IPS-18c (cell line): Measurements from ENCODE around the gene POLR3H.

Experiments used
- H3K4me3 ChIP-seq: 2 replicates; pipeline ENCODE4 v1.7.0; 2013; ENCODE audit warnings: low read depth, mild to moderate bottlenecking, low read length, moderate library complexity; ENCODE audit not compliant: insufficient read depth
- H3K9me3 ChIP-seq: one replicate; pipeline ENCODE4 v1.6.1; 2013; ENCODE audit warnings: mild to moderate bottlenecking, low read length, moderate library complexity; ENCODE audit not compliant: control insufficient read depth, insufficient read depth

POLR3H gene

GRCh38 chr22:41526830-41527799, 17.2 kb downstream of the POLR3H start:
- H3K9me3 ChIP-seq, result peaks cover 2% of the 10 kb centered on the region
- H3K4me3 ChIP-seq, result no peak overlapping the region

DNA sequence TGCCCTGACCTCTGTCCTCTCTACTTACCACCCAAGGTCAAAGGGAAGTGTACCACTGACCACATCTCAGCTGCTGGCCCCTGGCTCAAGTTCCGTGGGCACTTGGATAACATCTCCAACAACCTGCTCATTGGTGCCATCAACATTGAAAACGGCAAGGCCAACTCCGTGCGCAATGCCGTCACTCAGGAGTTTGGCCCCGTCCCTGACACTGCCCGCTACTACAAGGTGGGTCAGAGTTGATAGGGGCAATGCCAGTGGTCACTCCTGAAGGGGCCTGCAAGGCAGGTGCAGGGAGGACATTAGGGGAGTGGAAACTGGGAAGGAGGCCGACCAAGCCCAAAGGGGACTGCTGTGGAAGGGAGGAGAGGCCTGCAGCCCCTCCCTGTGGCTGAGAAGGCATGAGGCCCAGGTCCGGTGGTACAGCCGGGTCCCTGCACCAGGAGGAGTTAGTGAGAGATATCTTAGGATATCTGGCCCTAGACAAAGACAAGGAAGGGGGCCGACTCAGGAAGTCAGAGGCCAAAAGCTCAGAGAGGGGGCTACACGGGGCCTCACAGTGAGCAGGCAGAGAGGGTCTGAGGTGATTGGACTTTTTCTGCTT, 17.9 kb downstream of the POLR3H start:
- Histone ChIP-seq H3K4me3 (no peak overlapping the region), H3K9me3 (peaks cover 2% of the 10 kb centered on the region)

- Histone ChIP-seq H3K9me3 (peaks cover 2% of the 10 kb centered on the region), H3K4me3 (no peak overlapping the region)
Measured at GRCh38 chr22:41525450-41526225, 18.6 kb downstream of the POLR3H start.

DNA sequence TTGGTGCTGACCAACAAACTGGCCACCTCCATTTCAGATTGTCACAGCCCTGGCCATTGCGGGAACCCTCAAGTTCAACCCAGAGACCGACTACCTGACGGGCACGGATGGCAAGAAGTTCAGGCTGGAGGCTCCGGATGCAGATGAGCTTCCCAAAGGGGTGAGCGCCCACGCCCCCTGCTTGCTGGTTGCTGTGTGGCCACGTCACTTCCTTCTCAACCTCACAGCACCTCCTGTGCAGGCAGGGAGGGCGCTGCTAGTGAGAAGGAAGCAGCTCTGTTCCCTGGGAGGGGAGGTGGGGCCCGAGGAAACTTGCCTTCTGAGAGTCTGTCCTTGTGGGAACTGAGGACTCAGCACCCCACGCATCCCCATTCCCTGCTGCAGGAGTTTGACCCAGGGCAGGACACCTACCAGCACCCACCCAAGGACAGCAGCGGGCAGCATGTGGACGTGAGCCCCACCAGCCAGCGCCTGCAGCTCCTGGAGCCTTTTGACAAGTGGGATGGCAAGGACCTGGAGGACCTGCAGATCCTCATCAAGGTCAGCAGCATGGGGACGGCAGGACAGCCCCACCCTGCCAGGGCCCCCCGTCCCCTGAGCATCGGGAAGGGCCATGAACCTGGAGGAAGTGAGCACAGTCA, 19.3 kb downstream of the POLR3H start:
- H3K9me3 ChIP-seq, result peaks cover 2% of the 10 kb centered on the region
- no peak overlapping the region for H3K4me3 ChIP-seq

DNA sequence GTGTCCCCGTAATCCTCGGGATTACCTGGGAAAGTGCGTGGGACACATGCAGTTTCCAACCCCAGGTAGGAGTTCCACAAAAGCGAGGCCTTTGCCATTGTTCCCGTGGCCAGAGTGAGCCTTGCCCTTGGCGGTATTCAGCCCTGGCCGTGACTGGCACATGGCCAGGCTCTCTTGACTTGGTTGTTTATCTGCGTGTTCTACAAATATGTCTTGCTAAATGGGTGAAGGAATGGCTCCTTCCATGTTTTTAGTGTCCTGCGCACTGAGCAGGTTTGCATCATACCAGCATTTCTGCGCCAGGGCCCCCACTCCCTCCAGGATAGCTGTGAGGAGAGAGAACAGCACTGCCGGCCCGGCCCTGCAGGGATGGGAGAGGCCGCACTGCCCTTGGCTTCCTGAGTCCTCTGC, 20.0 kb downstream of the POLR3H start:
- Histone ChIP-seq H3K9me3 (peaks cover 2% of the 10 kb centered on the region), H3K4me3 (no peak overlapping the region)

GRCh38 chr22:41523464-41524221, 20.6 kb downstream of the POLR3H start:
- Histone ChIP-seq H3K9me3 (peaks cover 2% of the 10 kb centered on the region), H3K4me3 (no peak overlapping the region)

DNA sequence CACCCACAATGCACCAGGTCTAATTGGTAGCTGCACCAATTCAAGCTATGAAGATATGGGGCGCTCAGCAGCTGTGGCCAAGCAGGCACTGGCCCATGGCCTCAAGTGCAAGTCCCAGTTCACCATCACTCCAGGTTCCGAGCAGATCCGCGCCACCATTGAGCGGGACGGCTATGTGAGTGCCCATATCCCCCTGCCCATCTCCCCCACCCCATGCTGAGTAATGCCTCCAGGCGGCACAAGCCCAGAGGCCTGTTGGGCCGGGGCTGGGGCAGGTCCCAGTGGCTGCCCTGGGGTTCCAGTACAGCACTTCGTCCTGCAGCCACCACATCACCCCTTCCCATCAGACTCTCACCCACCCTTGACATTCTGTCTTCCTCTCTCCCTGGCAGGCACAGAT, 21.5 kb downstream of the POLR3H start:
- no peak overlapping the region for H3K4me3 ChIP-seq
- peaks cover 2% of the 10 kb centered on the region for H3K9me3 ChIP-seq

- H3K4me3 ChIP-seq, result no peak overlapping the region
- H3K9me3 ChIP-seq, result peaks cover 2% of the 10 kb centered on the region
Measured at GRCh38 chr22:41521126-41521525, 23.1 kb downstream of the POLR3H start.

DNA sequence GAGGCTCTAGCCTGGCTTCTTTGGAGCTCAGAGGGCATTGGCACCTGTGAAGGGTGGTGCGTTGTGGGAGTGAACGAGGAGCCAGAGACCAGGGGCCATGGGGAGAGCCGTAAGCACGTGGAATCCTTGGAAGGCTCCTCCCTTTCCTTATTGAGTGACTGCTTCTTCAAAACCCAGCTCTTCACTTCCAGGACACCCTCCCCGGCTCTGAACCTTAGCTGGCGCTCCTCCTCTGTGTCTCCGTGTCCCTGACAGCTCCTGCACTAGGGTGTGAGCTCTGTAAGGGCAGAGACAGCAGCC, 26.3 kb downstream of the POLR3H start:
- Histone ChIP-seq H3K9me3 (no peaks in the 10 kb centered on the region), H3K4me3 (no peak overlapping the region)

- no peaks in the 10 kb centered on the region for H3K9me3 ChIP-seq
- no peak overlapping the region for H3K4me3 ChIP-seq
Measured at GRCh38 chr22:41517172-41518047, 26.9 kb downstream of the POLR3H start.

DNA sequence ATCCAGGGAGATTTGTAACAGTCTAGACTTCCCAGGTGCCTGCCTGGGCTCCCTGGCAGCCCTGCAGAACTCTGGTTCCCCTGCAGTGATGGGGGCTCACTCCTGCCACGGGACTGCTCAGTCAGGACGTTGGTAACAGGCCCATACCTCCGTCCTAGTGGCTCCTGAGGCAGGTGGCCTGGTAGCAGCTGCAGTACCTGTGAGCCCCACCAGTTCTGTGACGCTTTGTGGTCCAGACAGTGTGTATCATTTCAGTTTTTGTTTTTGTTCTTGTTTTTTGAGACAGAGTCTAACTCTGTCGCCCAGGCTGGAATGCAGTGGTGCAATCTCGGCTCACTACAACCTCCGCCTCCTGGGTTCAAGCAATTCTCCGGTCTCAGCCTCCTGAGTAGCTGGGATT, 27.8 kb downstream of the POLR3H start:
- no peaks in the 10 kb centered on the region for H3K9me3 ChIP-seq
- H3K4me3 ChIP-seq, result no peak overlapping the region

DNA sequence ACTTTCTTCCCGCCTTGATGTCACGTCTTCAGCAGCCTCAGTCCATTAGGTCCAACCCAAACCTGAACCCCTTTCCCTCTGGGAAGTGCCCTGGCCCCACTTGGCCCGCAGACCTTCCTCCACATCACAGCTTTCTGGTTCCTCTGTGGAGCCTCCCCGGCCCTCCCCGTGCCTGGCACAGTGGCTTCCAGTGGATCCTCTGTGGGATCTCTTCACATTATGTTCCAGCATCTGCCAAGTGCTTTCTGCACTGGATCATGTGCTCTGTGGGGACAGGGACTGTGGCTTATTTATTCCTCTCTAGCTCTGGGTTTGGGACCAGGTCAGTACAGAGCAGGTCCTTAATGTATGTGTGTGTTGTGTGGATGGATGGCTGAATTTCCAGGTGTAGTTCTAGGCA, 30.9 kb downstream of the POLR3H start:
- Histone ChIP-seq H3K9me3 (no peaks in the 10 kb centered on the region), H3K4me3 (no peak overlapping the region)

DNA sequence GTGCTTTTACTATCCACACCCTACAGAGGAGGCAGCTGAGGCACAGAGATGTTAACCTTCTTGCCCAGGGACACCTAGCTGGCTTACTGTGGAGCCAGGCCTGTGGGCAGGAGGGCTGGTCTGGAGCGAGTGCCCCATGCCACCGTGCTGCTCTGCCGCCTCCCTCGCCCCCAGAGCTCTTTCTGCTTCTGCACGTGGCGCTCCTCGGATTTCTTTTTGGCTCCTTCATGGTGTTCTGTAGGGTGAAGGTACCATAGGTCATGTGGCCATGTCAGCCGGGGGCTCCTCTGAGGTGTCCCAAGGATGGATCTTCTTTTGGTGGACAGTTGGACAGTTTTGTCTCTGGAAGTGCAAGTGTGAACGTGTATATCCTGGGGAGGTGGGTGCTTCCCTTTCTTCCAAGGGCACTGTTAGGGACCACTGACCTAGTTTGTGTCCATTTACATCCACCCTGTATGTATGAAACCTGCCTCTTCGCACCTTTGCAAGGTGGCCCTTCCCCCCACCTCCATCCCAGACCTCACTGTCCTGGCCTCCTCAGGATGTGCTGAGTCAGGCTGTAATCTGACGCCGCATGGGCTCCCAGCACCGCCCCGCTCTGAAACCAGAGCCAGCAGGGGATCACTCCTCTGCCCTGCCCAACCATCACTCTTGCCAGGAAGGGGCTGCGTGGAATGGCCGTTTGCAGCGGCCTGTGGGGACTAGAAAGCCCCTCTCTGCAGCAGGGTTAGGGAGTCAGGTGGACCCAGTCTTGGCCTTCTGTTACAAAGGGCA, 31.7 kb downstream of the POLR3H start:
- H3K4me3 ChIP-seq, result no peak overlapping the region
- H3K9me3 ChIP-seq, result no peaks in the 10 kb centered on the region

DNA sequence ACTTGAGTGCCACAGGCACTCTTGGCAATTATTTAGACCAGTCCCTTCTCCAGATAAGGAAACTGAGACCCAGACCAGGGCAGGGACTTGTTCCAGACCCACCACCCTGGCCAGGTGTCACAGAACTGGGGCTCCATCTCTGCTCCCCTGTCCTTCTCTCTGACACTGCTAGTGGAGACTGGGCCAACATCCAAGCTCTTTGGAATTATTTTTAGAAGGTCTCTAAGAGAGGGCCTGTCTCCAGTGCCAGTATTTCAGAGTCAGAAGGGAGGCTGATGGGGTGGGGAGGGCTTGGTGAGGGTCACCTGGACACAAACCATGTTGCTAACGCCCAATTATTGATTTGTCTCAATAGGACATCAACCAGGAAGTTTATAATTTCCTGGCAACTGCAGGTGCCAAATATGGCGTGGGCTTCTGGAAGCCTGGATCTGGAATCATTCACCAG, 32.7 kb downstream of the POLR3H start:
- H3K9me3 ChIP-seq, result no peaks in the 10 kb centered on the region

DNA sequence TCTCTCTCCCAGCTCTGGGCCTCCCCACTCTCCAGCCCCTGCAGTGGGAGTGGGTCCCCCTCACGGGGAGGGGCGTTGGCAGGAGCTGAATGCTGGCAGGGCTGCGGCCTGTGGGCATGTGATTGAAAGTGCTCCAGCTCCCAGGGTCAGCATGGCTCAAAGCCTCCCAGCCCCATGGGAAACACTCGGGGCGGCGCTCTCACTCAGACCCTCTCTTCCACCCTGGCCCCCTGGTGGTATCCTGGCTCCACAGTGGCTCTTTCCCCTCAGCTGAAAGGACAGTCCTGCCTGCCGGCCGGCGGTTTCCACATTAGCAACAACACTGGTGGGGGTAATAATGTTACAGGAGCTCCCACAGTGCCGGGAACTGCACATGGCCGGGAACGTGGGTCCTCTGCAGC, 35.5 kb downstream of the POLR3H start:
- H3K4me3 ChIP-seq, result no peak overlapping the region
- H3K9me3 ChIP-seq, result no peaks in the 10 kb centered on the region

More for the DNA sequence above, 32.7 kb downstream of the POLR3H start:
- H3K4me3 ChIP-seq, result no peak overlapping the region
